Measurements from ENCODE around the gene SLIRP.
A peak's percentile ranks its signal among the peaks of the same experiment; 100 is the strongest.

DNA sequence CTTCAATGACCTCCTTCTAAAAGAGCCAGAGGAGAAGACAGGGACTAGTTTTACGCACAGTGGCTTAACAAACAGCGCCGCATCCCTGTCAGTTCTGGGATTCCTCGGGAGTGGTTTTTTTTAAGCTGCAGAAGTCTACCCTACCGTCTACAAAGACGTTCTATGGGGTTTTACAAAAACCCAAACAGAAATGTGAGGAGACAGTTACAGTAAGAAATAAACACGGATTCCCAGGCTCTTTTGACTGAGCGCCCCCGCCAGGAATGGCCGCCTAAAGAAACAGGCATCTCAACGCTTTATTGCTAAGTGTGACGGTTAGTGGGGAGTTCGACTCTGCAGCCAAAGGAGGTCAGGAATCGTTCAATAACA lies 564 bp upstream of the SLIRP start:
- TF ChIP-seq CTCF (conservative IDR thresholded peaks at IDR 0.05; ENCODE audit: low read length) (peak; percentile 39), EZH2phosphoT487 (IDR thresholded peaks at IDR 0.05; ENCODE audit: borderline replicate concordance) (no peak)
